Activated T-cell treated with anti-CD3 and anti-CD28 coated beads, Interleukin-2, amount 50 U/mL, for 1 hour (primary cell): ENCODE measurements around the gene PIGN.

Experiments used
- DNase-seq: peaks from one replicate; pipeline ENCODE4 v3.0.0-alpha.2; 2020

Gene PIGN

GRCh38 chr18:62106271-62106670 is 80.6 kb downstream of the PIGN start:
- no peak for DNase-seq

DNA sequence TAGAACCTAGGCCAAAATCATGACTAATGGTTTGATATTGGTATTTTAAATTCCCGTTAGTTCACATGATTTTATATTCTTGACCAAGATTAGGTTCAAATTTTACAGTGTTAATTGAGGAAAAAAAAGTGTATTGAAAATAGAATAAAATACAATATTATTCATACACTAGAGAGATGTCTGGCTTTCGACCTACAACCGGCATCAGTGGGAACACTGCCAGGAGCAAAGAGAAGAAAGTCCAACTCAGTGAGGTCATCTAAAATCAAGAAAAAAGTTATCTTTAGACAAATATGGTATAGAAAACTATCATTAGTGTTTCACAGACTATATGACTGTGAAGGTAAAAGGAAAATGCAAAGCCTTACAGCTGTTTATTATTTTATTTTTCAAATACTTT is 81.5 kb downstream of the PIGN start:
- DNase-seq: no peak

DNA sequence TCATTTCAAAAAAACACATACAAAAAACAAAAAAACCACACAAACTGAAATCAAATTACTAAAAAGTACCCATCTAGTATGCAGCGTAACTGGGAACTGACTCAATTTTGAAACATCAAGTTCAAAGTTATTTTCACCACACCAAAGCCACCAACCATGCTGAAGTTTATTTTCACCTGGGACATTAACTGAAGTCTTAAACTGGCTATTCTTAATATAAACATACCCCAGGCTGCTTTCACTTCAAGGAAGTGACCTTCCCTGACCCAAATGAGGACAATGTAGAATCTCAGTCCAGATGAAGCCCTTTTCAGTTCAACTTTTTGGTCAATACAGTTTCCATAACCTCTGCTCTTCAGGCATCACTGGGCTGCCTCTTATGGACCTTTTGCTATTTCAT is 84.6 kb downstream of the PIGN start:
- DNase-seq: no peak

GRCh38 chr18:62101321-62101721 is 85.5 kb downstream of the PIGN start:
- no peak for DNase-seq

- DNase-seq: no peak
Observed at GRCh38 chr18:62098960-62099359, 87.9 kb downstream of the PIGN start.

DNA sequence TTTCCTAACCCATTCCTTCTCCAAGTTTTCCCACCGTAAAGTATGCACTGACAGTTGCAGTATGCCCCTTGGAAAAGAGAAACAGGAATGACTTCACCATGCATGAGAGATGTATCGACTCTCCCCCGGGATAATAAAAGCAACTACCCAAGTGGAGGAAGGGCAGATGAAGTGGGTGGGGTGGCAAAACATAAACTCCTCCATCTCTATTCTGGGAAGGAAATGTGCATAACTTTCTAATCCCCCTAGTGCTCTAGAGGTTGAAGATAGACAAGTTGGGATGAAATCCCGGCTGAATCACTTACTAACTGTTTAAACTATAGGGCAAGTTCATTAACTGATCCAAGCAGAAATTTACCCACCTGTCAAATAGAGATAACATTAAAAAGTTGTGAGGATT is 89.2 kb downstream of the PIGN start:
- DNase-seq: no peak

DNA sequence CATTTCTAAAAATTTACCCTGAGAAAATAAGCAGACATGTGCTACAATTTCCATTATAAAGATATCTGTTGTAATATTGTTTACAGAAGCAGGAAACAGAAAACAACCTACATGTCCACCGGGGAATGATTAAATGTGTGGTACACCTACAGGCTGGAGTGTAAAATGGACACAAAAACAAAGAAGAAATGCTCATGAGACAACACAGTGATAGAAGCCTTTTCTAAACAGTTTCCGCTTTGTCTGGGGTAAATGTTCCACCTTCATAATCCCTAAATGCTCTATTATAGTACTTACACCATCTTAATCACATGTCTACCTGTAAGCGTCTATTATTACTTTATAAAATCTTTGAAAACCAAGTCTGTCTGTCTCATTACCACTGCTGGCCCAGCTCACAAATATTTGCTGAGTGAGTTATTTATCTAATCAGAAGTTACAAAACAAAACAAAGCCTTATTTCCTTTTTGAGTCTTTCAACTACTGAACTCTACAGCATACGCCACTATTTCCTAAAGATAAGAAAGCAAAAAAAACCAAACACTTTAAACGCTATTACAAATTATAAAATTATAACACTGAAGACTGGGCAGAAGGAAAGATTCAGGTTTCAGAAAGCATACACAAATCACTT is 95.3 kb downstream of the PIGN start:
- no peak for DNase-seq

DNA sequence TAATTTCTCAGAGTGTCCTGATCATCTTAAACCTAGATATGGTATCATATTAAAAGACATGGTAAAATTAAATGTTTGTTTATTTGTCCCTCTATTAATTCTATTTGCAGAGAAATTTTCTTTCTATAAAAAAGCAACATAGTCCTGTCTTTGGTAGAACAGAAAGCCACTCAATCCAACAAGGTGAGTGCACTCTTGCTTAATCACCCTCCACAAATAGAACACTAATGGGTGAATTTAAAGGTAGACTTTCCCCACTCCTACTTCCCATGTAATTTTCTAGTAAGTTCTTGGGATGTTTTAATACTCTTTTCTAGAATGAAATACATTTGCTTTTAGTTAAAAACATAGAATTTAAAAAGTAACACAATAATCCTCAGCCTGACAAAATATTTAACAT is 97.7 kb downstream of the PIGN start:
- no peak for DNase-seq

GRCh38 chr18:62088156-62088555 is 98.7 kb downstream of the PIGN start:
- DNase-seq: no peak

DNA sequence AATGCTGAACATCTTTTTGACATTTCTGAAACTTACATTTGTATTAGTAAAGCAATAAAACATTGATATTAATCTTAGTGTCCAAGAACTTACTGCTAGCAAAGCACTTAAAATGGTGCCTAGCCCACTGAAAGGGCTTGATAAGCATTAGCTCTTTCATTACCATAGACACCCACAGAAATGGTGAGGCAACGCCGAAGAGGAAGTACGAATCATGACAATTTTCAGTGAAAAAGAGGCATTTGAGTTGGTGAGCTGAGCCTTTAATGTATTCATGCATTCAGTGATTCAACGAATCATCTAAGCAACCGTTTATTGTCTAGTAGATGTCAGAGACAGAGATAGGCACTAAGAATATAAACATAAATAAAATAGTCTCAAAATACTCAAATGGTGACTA is 101.1 kb downstream of the PIGN start:
- no peak for DNase-seq

DNA sequence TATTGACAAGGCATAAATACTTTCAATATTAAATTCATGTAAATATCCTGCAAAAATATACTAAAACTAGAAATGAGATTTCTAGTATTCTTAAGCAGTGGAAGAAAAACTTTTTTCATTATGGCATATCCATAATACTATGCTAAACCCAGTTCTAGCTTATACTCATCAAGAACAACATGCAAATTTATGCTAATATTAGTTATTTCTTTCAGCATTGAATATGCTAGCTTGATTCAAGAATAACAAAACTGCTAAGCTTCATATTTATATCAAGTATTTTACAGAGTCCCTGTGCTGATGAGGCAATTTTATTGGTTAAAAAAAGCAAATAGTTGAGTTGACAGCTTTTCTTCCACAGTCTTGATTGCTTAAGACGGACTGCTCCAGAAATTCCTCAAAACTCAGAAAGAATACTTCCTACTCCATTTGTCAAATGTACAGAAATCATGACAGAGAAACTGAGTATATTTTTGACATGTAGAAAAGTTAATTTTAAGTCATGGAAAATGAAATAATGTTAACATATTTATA is 105.0 kb downstream of the PIGN start:
- no peak for DNase-seq

- no peak for DNase-seq
Observed at GRCh38 chr18:62081248-62081647, 105.6 kb downstream of the PIGN start.

GRCh38 chr18:62080172-62080900 is 106.5 kb downstream of the PIGN start:
- DNase-seq: no peak

GRCh38 chr18:62073461-62074281 is 113.2 kb downstream of the PIGN start:
- no peak for DNase-seq

DNA sequence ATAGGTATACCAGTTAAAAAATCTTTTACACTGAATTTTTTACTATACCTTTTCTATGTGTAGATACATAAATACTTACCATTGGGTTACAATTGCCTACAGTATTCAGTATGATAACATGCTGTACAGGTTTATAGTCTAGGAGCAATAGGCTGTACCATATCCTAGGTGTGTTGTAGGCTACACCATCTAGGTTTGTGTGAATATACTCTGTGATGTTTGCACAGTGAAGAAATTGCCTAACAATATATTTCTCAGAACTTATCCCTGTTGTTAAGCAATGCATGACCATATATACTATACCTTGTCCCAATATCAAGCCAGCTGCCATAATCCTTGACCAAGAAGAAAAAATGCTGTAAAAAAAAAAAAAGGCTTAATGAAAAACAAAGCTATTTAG is 114.5 kb downstream of the PIGN start:
- no peak for DNase-seq

DNA sequence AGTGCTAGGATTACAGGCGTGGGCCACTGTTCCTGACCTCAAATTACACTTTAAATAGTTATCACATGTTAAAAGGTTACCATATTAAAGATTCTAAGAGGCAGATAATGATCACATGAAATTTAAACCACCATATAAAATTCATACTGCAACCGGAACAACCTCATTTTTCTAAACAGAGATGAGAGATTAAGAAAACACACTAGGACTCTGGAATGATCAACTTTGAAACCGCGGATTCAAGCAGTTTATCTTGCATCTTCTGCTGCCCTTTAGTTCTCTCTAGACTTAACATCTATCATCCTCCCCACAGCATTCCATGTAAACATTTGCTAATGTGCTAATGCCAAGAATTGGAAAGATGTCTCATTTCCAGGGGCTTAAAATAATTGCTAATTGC is 115.8 kb downstream of the PIGN start:
- no peak for DNase-seq

DNA sequence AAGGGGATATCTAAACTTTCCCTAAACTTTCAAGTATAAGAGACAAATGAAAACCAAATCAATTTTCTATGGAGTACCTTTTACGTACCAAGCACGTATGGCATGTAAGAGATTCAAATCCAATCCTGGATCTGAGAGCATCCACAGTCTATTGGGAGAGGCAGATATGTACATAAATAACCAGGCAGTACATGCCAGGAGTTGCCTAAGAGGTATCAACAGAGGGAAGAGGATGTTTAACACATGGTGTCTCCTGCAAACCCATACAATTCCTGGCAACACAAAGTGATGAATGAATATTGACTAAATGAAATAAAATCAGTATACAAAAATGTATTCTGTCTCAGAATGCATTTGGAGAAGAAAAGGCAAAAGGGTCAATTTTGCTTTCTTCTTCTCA is 116.6 kb downstream of the PIGN start:
- DNase-seq: no peak

DNA sequence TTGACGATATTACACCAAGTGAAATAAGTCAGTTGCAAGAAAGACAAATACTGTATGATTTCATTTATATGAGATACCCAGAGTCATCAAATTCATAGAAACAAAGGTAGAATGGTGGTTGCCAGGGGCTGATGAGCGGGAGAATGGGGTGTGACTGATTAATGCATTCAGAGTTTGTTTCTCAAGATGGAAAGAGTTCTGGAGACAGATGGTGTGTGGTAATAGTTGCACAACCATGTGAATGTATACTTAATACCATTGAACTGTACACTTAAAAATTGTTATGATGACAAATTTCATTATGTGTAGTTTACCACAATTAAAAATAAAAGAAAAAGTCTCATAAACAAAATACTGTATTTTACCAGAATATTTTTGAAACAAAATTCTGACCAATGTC is 117.3 kb downstream of the PIGN start:
- DNase-seq: no peak

GRCh38 chr18:62066102-62066818 is 120.6 kb downstream of the PIGN start:
- no peak for DNase-seq

- DNase-seq: no peak
Observed at GRCh38 chr18:62064361-62064760, 122.5 kb downstream of the PIGN start.

- no peak for DNase-seq
Observed at GRCh38 chr18:62061821-62062478, 124.9 kb downstream of the PIGN start.

GRCh38 chr18:62060820-62061219 is 126.0 kb downstream of the PIGN start:
- DNase-seq: no peak
